Measurements from ENCODE around the gene C10orf95. TPM values are rescaled to one million over a fixed set of nuclear protein-coding genes. Genes with fewer than 3 reads are reported as not detected.

C10orf95 gene
- total and polyA plus RNA-seq, 2 of the 13 experiments (the other 11 are each of a cell fraction or from before 2014, with no cell fraction given) = 0.05 to 0.07 TPM

GRCh38 chr10:102432162-102432950 is 19.0 kb downstream of the C10orf95 start, which contains the start of gene CUEDC2 (continued):
- TF ChIP-seq HIC2 (CRISPR knock-in tag; IDR thresholded peaks at IDR 0.05; ENCODE audit: low read depth) (peak; percentile 51; the same call in 1 of the 2 replicates), ZNF646 (CRISPR knock-in tag; IDR thresholded peaks at IDR 0.05) (no peak), ZNF276 (CRISPR knock-in tag; IDR thresholded peaks at IDR 0.05; ENCODE audit: low read depth) (0 out of 2 replicates have a peak, but pooled peaks have one; percentile 69), ZNF652 (CRISPR knock-in tag; IDR thresholded peaks at IDR 0.05; ENCODE audit: borderline replicate concordance, low read depth) (peak; percentile 73; the same call in 1 of the 2 replicates), HIVEP1 (CRISPR knock-in tag; IDR thresholded peaks at IDR 0.05) (no peak), CREBL2 (CRISPR knock-in tag; IDR thresholded peaks at IDR 0.05; ENCODE audit: borderline replicate concordance) (0 out of 2 replicates have a peak, but pooled peaks have one; percentile 63), GTF2F1 (IDR thresholded peaks at IDR 0.05; ENCODE audit: low read length) (no peak), ZKSCAN8 (CRISPR knock-in tag; IDR thresholded peaks at IDR 0.05; ENCODE audit: borderline replicate concordance) (no peak), NFAT5 (CRISPR knock-in tag; IDR thresholded peaks at IDR 0.05) (no peak; the same call in 1 of the 2 replicates)
